ENCODE results near the gene FGFRL1.

Gene FGFRL1, protein sequence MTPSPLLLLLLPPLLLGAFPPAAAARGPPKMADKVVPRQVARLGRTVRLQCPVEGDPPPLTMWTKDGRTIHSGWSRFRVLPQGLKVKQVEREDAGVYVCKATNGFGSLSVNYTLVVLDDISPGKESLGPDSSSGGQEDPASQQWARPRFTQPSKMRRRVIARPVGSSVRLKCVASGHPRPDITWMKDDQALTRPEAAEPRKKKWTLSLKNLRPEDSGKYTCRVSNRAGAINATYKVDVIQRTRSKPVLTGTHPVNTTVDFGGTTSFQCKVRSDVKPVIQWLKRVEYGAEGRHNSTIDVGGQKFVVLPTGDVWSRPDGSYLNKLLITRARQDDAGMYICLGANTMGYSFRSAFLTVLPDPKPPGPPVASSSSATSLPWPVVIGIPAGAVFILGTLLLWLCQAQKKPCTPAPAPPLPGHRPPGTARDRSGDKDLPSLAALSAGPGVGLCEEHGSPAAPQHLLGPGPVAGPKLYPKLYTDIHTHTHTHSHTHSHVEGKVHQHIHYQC

DNA sequence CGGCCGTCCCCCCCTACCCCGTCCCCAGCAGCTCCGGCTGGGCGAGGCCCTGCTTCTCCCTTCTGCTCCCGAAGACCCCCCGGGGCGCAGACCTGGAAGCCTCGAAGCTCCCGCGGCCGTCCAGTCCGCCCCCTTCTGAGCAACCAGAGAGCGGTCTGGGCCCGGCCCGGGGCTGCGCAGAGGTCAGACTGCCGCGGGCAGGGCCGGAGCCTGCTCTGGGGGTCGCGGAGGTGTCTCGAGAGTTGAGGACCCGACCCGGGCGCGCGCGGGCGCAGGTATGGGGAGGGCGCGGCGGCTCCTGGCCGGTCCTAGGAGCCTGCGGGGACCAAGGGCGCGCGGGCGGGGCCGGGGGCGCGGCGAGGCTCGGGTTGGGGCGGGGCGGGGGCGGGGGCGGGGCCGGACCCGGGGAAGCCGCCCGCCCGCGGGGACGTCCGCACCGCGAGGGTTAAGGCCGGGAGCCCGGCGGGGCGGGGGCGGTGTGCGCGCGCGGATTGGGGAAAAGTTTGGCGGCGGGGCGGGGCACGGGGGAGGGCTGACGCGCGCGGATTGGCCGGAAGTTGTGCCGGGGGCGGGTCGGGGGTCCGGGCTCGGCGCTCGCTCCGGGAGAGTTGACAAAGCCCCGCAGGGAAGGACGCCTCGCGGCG lies at the start of gene FGFRL1:
FGFRL1 (plus strand) TSS at position 605 of the 644 bp plus-strand sequence. CDS start 860 bp downstream, outside the sequence.
- DNase-seq (ENCODE audit: low read depth in 4 of 4, low spot score in 1 of 4), result peak; percentile 81 to 94 (median 88)

DNA sequence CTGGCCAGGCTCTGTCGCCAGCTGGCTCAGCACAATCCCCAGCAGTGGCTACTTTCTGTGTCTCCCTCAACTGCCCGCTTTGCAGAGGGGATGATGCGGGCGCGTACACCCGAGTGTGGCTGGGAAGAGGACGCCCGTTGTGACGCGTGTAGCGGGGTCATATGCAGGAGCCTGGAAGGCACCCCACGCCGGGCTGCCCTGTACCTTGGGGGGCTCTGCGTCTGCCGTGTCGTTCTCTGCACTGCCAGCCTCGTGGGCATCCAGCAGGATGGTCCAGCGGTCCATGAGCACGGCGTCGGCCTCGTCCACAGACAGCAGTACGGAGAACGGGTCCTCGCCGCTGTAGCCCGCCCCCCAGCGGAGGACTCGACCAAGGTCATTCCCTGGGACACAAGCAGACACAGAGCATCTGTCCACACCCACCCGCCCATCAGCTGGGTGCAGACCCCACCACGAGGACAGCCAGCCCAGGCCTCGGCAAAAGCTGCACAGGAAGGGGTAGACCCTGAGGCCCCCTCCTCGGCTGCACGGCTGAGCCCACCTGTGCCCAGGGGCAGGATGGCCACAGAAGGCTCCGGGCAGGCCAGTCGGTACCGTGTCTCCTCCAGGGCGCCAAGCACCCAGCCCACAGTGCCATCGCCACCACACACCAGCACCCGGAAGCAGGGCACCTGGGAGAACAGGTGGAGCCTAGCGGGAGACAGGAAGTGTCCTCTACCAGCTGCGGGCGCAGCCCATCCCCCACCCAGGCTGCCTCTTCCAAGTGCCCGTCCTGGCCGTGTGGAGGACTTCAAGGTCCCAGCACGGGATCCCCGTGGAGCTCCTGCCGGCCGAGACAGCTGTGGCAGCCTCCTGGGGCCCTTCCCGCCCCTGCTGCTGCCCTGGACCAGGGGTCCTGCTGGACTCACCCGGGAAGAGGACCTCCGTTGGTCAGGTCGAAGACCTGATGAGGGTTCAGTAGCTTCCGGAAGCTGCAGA lies 48.9 kb upstream of the FGFRL1 start:
- no peak for DNase-seq (ENCODE audit: low read depth in 4 of 4, low spot score in 1 of 4)

DNA sequence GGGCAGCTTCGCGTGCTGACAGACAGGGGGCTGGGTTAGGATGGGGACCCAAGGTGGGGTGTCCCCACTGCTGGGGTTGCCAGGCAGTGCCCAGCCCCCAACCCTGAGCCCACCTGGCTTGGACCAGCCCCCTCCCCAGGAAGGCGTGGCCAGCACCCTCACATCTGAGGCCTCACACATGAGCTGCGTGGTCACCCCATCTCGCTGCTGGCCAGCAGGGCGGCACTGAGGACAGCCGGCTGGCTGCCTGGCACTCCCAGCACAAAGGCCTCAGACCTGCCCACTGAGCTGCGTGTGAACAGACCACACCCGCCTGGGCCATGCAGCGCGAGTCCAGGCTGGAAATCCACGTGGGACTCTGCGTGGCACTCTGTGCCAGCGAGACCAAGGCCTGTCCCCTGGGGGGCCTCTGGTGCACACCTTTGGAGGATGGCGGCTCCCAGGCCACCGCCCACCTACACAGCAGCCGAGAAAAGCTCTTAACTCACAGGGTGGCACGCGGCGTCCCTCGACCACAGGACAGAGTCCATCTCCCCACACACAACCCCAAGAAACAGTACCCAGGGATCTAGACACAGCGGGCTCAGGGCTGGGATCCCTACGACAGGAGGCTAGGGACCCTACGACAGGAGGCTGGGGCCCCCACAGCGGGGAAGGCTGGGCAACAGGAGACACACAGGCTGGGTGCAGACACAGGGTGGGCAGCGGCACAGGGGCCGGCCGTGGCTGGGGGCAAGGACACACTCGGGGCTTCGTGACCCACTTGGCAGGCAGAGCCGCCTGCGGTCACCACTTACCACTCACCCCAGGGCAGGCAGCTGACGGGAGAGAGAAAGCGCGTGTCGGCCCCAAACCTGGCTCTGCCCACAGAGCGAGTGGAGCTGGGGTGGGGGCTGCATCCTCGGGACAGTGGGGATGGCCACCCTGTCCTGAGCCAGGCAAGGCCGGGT lies 47.9 kb upstream of the FGFRL1 start:
- no peak for DNase-seq (ENCODE audit: low read depth in 4 of 4, low spot score in 1 of 4)

DNA sequence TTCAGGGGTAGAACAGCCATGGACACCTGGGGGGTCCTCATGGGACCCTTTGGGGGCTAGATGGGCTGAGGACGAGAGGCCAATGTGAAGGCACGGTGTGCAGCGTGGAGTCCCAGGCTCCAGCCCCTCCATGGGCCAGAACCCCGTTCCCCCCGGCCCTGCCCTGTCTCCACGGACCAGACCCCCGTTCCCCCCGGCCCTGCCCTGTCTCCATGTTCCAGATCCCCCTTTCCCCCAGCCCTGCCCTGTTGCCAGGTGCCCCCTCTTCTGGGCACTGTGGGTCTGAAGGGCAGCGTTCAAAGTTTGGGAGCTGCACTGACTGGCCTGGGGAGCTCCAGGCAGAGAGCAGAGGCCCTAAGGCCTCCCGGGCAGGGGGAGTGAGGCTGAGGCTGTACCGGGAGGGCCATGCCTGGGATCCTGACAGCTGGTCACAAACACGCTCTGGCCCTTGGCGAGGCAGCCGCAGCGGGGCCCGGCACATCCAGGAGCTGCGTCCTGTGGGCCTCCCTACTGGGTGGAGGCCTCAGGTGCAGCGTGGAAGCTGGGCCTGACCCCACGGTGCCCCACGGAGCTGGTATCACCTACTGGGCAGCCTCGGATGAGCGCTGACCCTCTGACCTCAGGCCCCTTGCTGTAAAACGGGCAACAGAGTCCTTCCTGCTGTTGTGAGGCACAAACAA lies 46.9 kb upstream of the FGFRL1 start:
- DNase-seq (ENCODE audit: low read depth in 4 of 4, low spot score in 1 of 4), result no peak

DNA sequence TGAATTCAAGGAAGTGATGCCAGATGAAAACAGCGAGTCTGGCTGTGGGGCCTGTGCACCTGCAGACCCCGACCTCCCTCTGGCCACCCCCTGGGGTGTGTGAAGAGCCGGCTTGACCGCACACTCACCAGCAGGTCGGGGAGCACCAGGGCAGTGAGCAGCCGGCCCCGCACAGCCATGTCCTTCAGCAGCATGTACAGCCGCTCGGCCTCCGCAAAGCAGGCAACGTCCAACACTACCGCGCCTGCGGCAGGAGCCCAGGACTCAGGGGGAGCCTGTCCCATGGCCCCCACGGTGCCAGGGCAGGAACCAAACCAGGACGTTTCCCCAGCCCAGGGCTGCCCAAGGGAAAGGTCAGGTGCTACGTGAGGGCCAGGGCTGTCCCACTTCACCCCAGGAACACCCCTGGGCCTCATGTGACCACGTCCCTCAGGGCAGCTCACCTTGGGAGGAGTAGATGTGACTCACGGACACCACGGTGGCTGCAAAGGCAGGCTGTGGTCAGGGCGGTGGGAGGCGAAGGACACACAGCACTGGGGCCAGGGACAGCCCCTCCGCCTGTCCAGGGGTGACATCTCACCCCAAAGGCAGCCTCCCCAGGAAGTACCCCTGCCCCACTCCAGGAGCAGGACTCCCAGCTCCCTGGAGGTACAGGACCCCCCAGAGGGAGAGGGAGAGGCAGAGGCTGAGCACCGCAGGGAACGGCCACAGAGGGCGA lies 46.2 kb upstream of the FGFRL1 start:
- no peak for DNase-seq (ENCODE audit: low read depth in 4 of 4, low spot score in 1 of 4)

DNA sequence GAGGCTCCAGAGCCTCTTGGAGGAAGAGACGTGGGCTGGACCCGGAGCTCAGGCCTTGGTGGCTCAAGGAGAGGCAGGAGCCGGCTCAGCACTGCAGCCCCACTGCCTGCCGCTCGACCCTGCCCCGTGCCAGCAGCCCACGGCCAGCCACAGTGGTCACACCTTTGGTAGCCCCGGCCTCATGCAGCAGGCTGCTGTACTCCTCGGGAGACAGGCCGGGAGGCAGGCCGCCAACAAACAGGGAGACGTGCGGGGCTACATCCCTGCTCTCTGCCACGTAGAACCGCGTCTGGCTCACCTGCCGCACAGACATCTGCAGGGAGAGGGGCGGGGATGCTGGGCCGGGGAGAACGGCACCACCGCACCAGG lies 45.7 kb upstream of the FGFRL1 start:
- DNase-seq (ENCODE audit: low read depth in 4 of 4, low spot score in 1 of 4), result no peak

DNA sequence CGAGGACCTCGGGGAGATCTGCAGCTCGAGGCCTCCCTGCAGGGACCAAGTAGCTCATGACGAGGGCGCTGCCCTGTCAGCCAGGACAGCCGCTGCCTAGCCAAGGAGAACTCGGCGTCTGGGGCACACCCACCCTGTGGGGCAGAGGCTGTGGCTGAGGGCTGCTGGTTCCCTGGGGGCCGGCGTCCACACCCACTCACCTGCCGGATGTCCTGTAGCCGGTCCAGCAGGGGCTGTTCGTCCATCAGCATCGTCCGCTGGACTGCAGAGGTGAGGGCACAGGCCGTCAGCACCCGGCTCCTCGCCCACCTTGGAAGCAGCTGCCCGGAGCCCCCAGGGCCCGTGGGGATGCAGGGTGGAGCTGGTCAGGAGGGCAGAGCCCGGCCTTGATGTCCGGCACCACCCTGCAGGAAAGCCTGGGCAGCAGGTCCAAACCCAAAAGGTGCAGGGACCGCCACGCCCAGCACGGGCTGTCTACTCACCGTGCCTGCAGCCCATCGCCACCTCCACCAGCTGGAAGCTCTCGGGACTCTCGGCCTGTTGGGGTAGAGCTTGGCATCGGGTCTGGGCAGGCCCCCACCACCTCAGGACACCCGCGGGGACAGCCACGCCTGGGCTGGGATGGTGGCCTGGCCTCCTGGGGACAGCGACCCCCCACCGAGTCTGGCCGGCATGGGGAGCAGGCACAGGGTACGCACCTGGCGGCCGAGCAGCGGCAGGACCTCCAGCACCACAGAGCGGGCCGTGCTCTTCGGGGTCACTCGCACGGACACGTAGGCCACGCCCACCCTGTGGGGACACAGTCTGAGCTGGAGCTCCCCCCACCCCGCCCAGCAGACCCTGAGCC lies 44.9 kb upstream of the FGFRL1 start:
- DNase-seq (ENCODE audit: low read depth in 4 of 4, low spot score in 1 of 4), result no peak

DNA sequence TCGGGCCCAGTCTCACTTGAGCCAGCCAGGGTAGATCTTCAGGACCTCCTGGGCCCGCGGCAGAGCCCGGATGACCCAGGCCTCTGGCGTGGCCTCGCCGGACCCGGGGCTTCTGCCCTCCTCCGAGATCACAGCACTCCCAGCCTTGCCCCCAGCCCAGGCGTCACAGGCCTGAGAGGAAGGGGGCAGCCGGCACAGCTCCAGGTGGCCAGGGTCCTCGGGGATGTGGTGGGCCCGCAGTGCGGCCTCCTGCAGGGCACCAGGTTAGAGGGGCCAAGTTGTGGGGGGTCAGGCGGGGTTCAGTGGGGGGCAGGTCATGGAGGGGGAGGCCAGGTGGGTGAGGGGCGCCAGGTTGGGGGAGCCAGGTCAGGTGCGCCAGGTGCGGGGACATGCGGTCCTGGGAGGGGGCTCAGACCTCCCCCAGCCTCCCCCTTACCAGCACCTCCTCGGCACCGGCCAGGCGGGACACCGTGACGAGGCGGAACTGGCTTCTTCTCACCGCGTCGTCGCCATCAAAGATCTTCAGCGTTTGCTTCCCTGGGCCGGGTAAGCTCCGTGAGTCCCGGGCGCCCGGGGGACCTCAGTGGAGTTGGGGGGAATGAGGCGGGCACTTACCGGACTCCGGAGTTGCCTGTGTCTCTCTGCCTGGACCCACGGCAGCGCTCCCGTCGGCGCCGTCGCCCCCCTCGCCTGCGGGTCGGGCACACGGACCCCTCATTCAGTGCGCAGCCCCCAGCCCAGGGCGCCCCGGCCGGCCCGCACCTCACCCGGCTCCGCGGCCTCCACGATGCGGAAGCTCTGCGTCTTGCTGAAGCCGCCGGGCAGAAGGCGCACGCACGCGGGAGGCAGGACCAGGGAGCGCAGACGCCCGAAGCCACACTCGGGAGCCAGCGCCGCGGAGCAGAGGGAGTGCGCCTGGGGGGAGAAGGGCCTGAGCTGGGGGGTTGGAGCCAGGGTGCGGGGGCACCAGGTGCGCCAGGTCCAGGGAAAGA lies 44.0 kb upstream of the FGFRL1 start:
- DNase-seq (ENCODE audit: low read depth in 4 of 4, low spot score in 1 of 4), result no peak

DNA sequence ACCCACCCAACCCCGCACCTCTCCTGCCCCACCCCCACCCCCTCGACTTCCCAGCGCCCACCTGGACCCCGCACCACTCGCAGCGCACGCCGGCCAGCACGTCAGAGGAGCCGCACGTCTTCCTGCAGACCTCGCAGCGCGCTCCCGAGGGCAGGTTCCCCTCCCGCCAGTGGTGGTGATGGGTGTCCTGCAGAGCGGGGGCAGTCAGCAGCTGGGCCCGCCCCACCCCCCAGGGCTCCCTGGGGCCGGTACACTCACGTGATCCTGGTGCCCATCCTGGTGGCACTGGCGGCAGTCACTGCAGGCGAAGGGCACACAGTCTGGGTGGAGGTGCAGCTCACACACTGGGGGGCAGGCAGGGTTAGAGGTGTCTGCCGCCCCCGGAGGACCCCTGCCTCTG lies 43.2 kb upstream of the FGFRL1 start:
- DNase-seq (ENCODE audit: low read depth in 4 of 4, low spot score in 1 of 4), result no peak

DNA sequence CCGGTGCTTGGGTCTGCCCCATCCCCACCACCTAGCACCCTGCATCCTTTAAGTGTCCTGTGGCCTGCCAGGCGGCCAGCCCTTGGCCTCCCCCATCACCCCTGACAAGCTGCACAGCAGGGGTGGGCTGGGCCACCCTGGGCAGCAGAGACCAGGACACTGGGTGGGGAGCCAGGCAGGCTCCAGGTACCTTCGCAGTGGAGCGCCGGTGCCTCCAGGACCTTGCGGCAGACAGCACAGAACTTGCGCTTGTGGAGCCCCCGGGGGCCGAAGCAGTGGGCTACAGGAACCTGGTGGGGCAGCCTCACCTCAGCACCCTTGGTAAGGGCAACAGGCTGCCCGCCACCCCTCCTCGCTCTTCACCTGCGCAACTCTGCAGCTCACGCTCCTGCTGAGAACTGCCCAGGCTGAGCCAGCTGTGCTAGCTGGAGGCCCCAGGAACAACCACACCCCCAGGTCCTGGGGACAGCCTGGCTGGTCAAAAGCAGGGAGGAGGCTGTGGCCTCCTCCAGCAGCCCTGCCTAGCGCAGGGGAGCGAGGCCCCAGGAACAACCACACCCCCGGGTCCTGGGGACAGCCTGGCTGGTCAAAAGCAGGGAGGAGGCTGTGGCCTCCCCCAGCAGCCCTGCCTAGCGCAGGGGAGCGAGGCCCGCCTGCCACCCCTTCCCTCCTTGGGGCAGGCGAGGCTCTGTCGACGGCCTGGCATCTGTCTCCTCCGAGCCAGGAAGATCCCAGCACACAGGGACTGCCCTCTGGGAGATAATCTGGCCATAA lies 42.6 kb upstream of the FGFRL1 start:
- no peak for DNase-seq (ENCODE audit: low read depth in 4 of 4, low spot score in 1 of 4)

DNA sequence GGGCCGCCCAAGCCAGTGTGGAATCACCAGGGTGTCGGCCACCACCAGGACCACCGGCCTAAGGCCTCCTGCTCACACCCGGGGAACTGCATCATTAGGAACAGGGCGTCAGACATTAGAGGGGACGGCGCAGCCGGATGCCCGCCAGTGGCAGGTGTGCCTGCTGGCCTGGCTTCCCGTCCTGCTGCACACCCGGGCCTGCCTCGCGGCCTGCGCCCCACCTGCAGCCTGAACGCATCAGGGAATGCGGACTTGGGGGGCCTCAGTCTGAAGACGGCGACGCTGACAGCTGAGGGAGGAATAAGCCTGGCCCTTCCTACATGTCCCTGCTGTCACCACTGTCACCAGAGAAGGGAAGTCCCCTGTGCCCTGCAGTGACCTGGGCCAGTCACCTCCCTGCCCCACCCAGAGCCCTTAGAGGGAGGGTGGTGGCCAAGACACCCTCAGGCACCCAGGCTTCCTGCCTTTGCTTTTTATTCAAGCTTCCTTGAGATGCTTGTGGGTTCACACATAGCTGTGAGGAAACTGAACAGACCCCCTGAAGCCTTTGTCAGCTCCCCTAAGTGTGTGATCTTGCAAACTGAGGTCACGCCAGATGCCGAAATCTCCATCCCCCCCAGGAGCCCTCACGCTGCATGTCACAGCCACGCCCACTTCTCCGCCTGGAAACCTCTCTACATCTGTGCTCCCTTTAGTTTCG lies 41.2 kb upstream of the FGFRL1 start:
- DNase-seq (ENCODE audit: low read depth in 4 of 4, low spot score in 1 of 4), result no peak

DNA sequence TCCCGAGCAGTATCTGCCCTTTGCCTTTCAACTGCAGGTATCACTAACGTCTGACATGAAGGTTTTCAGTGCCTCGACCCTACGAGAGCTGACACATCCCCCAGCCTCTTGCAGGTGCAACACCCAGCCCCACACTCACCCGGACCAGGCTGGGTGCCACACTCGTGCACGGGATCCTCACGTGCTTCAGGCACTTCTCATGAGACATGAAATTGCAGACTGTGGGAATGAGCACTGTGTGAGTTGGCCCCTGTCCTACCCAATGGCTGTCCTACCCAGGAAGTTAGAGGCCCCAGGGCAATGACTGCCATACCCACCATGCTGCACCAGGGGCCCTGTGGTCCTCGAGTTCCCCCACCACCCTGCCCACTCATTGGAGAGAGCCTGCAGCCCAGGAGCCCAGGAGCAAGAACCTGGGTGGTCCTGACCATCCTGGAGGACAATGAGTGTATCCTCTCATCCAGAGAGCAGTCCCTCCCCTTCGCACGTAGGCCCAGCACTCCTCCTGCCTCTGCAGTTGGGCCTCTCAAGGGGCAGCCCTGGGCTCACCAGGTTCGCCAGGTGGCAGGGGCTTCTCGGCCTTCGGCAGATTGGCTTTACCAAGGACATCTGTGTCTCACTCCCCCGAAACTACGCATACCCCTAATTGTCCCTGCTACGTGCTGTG lies 40.4 kb upstream of the FGFRL1 start:
- no peak for DNase-seq (ENCODE audit: low read depth in 4 of 4, low spot score in 1 of 4)

DNA sequence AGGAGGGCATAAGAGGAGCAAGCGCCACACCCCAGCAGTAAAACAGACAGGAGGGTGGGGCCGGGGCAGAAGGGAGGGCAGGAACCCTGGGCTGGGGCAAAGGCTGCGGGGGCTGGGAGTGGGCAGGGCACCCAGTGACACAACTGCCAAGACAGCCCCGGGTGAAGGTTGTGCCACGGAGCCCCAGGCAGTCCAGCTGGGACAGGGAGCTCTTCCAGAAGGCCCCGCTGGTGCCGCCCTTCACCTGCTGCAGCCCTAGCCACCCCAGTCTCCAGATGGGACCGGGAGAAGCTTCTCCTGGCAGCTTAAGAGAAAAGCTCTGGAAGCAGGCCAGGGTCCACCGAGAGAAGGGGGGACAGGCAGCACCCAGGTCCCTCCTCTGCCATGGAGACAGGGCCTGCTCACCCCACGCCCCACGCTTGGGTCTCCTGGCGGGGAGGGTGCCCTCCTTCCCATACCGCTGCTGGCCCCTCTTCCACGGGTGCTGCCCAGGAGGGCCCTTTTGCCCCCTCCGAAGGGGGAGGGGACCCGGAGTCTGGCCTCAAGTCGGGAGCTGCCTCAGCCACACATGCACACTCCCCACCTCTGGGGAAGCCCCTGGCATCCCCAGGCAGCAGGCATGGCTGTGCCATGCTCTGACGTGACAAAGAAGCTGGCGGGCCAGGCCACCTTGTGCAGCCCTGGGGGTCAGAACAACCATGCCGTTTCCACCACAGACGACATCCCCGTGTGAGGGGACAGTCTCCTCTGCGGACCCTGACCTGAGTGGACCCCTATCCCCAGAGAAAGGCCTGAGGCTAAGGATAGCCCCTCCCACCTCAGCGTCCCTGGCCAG lies 39.5 kb upstream of the FGFRL1 start:
- DNase-seq (ENCODE audit: low read depth in 4 of 4, low spot score in 1 of 4), result no peak

Data from stimulated activated CD4-positive, alpha-beta T cell treated with anti-CD3 and anti-CD28 coated beads, Interleukin-1b, Interleukin-23, amount 100 ng/mL, for 24 hours (primary cell).